GM18526 (cell line): ENCODE data around the gene TBX5.

ENCODE experiments used
- POLR2A ChIP-seq: IDR thresholded peaks from 3 replicates; pipeline ENCODE4 v1.6.1; 2011; ENCODE audit not compliant: insufficient read length; ENCODE audit errors: extremely low read depth

TBX5 gene

GRCh38 chr12:114412825-114413749 lies 7.1 kb upstream of the TBX5 start:
- no peak for TF ChIP-seq POLR2A

- TF ChIP-seq POLR2A = no peak
These were observed 6.4 kb upstream of the TBX5 start for GRCh38 chr12:114412307-114412706.

- no peak for TF ChIP-seq POLR2A
These were observed 5.3 kb upstream of the TBX5 start for GRCh38 chr12:114411071-114411837.

- TF ChIP-seq POLR2A = no peak
These were observed 4.1 kb upstream of the TBX5 start for GRCh38 chr12:114409852-114410600.

GRCh38 chr12:114408886-114409851 lies 3.2 kb upstream of the TBX5 start:
- no peak for TF ChIP-seq POLR2A

- no peak for TF ChIP-seq POLR2A
These were observed 2.5 kb upstream of the TBX5 start for GRCh38 chr12:114408471-114408885.

- TF ChIP-seq POLR2A = no peak
These were observed 2.0 kb upstream of the TBX5 start for GRCh38 chr12:114407842-114408411.

- no peak for TF ChIP-seq POLR2A
These were observed 1.3 kb upstream of the TBX5 start for GRCh38 chr12:114406984-114407841.

GRCh38 chr12:114406316-114406983 lies 506 bp upstream of the TBX5 start:
- TF ChIP-seq POLR2A = no peak

- no peak for TF ChIP-seq POLR2A
These were observed 922 bp downstream of the TBX5 start for GRCh38 chr12:114404926-114405518.

GRCh38 chr12:114404083-114404925 lies 1.6 kb downstream of the TBX5 start:
- no peak for TF ChIP-seq POLR2A
